DOHH2 (cell line): Measurements from ENCODE around the gene LAMB1.

Experiments used
- H3F3A ChIP-seq: fragments of 200-600 bp; sonication (generic), shearing (Covaris generic); 2 replicates; pipeline ENCODE4 v1.6.0; 2016; ENCODE audit warnings: antibody characterized with exemption, mild to moderate bottlenecking; ENCODE audit not compliant: control insufficient read depth, insufficient read depth
- H3K27ac ChIP-seq: fragments of 200-600 bp; sonication (generic); 2 replicates; pipeline ENCODE4 v1.5.1; 2014; ENCODE audit warnings: low read depth, mild to moderate bottlenecking, low read length, moderate library complexity
- H3K27me3 ChIP-seq: fragments of 200-600 bp; sonication (generic); 2 replicates; pipeline ENCODE4 v1.6.1; 2014; ENCODE audit warnings: mild to moderate bottlenecking, low read length, mixed read lengths; ENCODE audit not compliant: control insufficient read depth
- H3K36me3 ChIP-seq: fragments of 200-600 bp; sonication (generic); 2 replicates; pipeline ENCODE4 v1.6.1; 2014; ENCODE audit warnings: mild to moderate bottlenecking, low read length, moderate library complexity, mixed read lengths; ENCODE audit not compliant: control insufficient read depth
- H3K4me1 ChIP-seq: fragments of 200-600 bp; sonication (generic); 2 replicates; pipeline ENCODE4 v1.6.1; 2014; ENCODE audit warnings: mild to moderate bottlenecking, low read length, mixed read lengths; ENCODE audit not compliant: control insufficient read depth
- H3K4me2 ChIP-seq: fragments of 200-600 bp; sonication (generic); 2 replicates; pipeline ENCODE4 v1.6.0; 2014; ENCODE audit warnings: mild to moderate bottlenecking, low read length, moderate library complexity
- H3K4me3 ChIP-seq: fragments of 200-600 bp; sonication (generic); 2 replicates; pipeline ENCODE4 v1.5.1; 2014; ENCODE audit warnings: mild to moderate bottlenecking, low read length, mixed read lengths
- H3K79me2 ChIP-seq: fragments of 200-600 bp; sonication (generic); 2 replicates; pipeline ENCODE4 v1.6.1; 2014; ENCODE audit warnings: mild to moderate bottlenecking, low read length, mixed read lengths; ENCODE audit not compliant: control insufficient read depth
- H3K9me2 ChIP-seq: fragments of 200-600 bp; sonication (generic); replicated peaks from 2 replicates; pipeline ENCODE4 v1.6.1; 2014; ENCODE audit warnings: mild to moderate bottlenecking, low read length, mixed read lengths; ENCODE audit not compliant: control insufficient read depth
- H3K9me3 ChIP-seq: fragments of 200-600 bp; sonication (generic); 2 replicates; pipeline ENCODE4 v1.6.1; 2014; ENCODE audit warnings: antibody characterized with exemption, low read length, mixed read lengths; ENCODE audit not compliant: control insufficient read depth, insufficient read depth
- H4K20me1 ChIP-seq: fragments of 200-600 bp; sonication (generic); 2 replicates; pipeline ENCODE4 v1.6.0; 2014; ENCODE audit warnings: low read depth, mild to moderate bottlenecking, antibody characterized with exemption, low read length, moderate library complexity; ENCODE audit not compliant: control insufficient read depth, insufficient read depth
- EZH2phosphoT487 ChIP-seq: fragments of 200-600 bp; sonication (generic); IDR thresholded peaks from 2 replicates; pipeline ENCODE4 v1.6.1; 2017; ENCODE audit warnings: borderline replicate concordance, mild to moderate bottlenecking, antibody characterized with exemption, low read length, moderate library complexity, mixed read lengths
- TF ChIP-seq, protein P1 (sequence below): fragments of 200-600 bp; sonication (generic); IDR thresholded peaks from one replicate; pipeline ENCODE4 v1.5.1; 2014; ENCODE audit warnings: antibody characterized with exemption, mild to moderate bottlenecking, low read depth, low read length; ENCODE audit not compliant: poor library complexity, severe bottlenecking

The LAMB1 gene

DNA sequence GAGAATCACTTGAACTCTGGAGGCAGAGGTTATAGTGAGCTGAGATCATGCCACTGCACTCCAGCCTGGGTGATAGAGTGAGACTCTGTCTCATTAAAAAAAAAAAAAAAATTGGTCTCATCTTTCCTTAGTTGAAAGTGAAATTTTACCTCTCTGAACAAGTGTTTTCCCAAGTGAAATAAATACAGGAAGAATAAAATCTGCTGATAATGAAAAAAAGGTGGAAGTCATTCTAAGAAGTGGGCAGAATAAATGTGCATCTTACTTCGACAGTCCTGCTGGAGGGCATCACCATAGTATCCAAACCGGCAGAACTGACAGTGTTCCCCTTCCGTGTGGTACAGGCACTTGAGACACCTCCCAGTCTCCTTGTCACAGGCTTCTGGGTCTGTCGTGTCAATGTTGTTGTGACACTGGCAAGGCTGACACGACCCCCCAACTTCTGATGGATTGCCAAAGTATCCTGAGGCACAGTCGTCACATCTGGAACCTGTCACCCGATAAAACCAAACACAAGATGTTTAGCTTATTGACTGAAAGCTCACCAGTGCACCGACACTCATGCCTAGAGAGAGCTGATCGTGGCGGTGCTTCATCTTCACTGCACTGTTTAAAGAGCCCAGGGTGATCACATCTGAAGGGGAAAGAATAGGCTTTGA is 49.6 kb downstream of the LAMB1 start:
- Histone ChIP-seq H3K4me3 (no peak overlapping the region), H3K27ac (no peak overlapping the region), H3K36me3 (no peaks in the 10 kb centered on the region), H3F3A (no peaks in the 10 kb centered on the region), H3K4me1 (no peaks in the 10 kb centered on the region), H3K9me3 (no peaks in the 10 kb centered on the region), H3K27me3 (peaks cover 9% of the 10 kb centered on the region; the same call in 1 of the 2 replicates), H4K20me1 (no peaks in the 10 kb centered on the region), H3K9me2 (no peaks in the 10 kb centered on the region), H3K4me2 (no peak overlapping the region), H3K79me2 (no peaks in the 10 kb centered on the region)
- no peak for TF ChIP-seq EZH2phosphoT487
- TF ChIP-seq, protein P1, sequence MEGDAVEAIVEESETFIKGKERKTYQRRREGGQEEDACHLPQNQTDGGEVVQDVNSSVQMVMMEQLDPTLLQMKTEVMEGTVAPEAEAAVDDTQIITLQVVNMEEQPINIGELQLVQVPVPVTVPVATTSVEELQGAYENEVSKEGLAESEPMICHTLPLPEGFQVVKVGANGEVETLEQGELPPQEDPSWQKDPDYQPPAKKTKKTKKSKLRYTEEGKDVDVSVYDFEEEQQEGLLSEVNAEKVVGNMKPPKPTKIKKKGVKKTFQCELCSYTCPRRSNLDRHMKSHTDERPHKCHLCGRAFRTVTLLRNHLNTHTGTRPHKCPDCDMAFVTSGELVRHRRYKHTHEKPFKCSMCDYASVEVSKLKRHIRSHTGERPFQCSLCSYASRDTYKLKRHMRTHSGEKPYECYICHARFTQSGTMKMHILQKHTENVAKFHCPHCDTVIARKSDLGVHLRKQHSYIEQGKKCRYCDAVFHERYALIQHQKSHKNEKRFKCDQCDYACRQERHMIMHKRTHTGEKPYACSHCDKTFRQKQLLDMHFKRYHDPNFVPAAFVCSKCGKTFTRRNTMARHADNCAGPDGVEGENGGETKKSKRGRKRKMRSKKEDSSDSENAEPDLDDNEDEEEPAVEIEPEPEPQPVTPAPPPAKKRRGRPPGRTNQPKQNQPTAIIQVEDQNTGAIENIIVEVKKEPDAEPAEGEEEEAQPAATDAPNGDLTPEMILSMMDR = no peak

GRCh38 chr7:107951896-107952295 is 51.1 kb downstream of the LAMB1 start:
- no peaks in the 10 kb centered on the region for H4K20me1 ChIP-seq
- H3K9me3 ChIP-seq = no peaks in the 10 kb centered on the region
- no peaks in the 10 kb centered on the region for H3F3A ChIP-seq
- TF ChIP-seq, protein P1 = no peak
- TF ChIP-seq EZH2phosphoT487 = no peak
- H3K36me3 ChIP-seq = no peaks in the 10 kb centered on the region
- H3K4me3 ChIP-seq = no peak overlapping the region
- H3K27ac ChIP-seq = no peak overlapping the region
- no peak overlapping the region for H3K4me2 ChIP-seq
- no peaks in the 10 kb centered on the region for H3K9me2 ChIP-seq
- H3K79me2 ChIP-seq = no peaks in the 10 kb centered on the region
- H3K27me3 ChIP-seq = peaks cover 9% of the 10 kb centered on the region; the same call in 1 of the 2 replicates
- no peaks in the 10 kb centered on the region for H3K4me1 ChIP-seq

DNA sequence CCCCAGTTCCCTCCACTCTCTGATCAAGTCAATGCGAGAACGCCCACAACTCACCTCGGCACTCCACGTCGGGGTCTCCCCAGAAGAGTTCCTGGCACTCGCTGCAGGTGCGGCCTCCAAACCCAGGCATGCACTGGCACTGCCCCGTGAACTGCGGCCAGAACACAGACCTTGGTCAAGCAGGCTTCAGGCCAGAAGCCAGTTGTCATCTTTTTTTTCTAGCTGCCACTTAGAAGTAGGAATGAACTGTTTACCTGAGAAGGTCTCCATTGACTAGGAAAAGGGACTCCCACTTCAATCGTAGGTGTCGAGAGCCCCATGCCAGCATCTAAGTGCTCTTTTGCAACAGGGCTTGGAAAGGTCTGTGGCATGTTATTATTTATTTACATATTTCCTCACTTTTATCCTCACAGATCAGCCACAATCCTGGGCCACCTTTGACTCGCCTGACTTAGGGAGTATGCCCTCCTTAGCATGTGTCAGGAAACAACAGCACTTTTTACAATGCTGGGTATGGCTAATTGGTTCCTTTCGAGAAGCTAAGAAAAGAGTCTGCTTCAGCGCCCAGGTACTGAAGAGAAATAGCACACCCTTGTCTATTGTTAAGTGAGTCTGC is 51.7 kb downstream of the LAMB1 start:
- Histone ChIP-seq H3K79me2 (no peaks in the 10 kb centered on the region), H3K4me1 (no peaks in the 10 kb centered on the region), H3K4me3 (no peak overlapping the region), H3K9me3 (no peaks in the 10 kb centered on the region), H3K27me3 (peaks cover 7% of the 10 kb centered on the region; the same call in 1 of the 2 replicates), H3K36me3 (no peaks in the 10 kb centered on the region), H3K4me2 (no peak overlapping the region), H3K9me2 (no peaks in the 10 kb centered on the region), H4K20me1 (no peaks in the 10 kb centered on the region), H3K27ac (no peak overlapping the region), H3F3A (no peaks in the 10 kb centered on the region)
- no peak for TF ChIP-seq EZH2phosphoT487
- TF ChIP-seq, protein P1 = no peak
